GM12892 (cell line): ENCODE data around the gene SYNE1.

Source experiments
- POLR2A ChIP-seq: IDR thresholded peaks from 2 replicates; pipeline ENCODE4 v1.6.1; 2011; ENCODE audit warnings: low read depth, low read length, control low read depth
- TAF1 ChIP-seq: IDR thresholded peaks from 2 replicates; pipeline ENCODE4 v1.6.1; 2011; ENCODE audit warnings: low read depth, mild to moderate bottlenecking, control low read depth, low read length, borderline replicate concordance

DNA sequence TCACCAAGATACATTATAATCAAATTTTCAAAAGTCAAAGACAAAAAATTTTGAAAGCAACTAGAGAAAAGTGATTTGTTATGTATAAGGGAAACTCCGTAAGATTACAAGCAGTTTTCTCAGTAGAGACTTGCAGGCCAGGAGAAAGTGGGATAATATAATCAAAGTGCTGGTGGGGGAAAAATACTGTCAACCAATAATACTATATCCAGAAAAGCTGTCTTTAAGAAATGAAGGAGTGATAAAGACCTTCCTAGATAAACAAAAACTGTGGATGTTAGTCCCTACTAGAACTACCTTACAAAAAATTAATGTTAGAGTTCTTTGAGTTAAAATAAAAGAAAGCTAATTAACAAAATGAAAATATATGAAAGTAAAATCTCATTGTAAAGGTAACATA, 79.7 kb downstream of the SYNE1 start:
- TF ChIP-seq POLR2A = no peak
- no peak for TF ChIP-seq TAF1
